ENCODE results near the gene BBS9. TPM values are rescaled to one million over a fixed set of nuclear protein-coding genes. Genes with fewer than 3 reads are reported as not detected.

The BBS9 gene
- total and polyA plus RNA-seq, 2 of the 4 experiments (the other 2 are of a cell fraction), result 7.9 to 9.5 TPM

DNA sequence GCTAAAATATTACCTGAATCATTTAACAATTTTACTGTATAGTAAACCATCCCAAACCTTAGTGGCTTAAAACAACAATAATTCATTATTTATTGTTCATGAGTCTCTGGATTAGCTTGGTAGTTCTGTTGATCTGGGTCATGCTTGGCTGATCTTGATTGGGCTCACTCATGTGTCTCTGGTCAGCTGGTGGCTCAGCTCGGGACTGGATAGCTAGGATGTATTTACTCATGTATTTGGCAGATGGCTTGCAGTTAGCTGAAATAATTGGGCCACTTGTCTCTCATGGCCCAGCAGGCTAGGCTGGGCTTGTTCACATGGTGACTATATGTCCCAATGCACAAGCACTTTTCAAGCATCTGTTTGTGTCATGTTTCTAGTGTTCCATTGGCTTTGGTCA is 262.8 kb downstream of the BBS9 start:
- no peak overlapping the region for H3K27ac ChIP-seq (ENCODE audit: insufficient read depth, low read length)
- no peak overlapping the region for H3K23ac ChIP-seq (ENCODE audit: low read depth, low read length)
- H4K20me1 ChIP-seq (ENCODE audit: insufficient read depth, low read length), result no peaks in the 10 kb centered on the region
- no peaks in the 10 kb centered on the region for H3K9me3 ChIP-seq (ENCODE audit: control insufficient read depth, insufficient read depth, low read length)
- no peak overlapping the region for H2BK20ac ChIP-seq (ENCODE audit: low read depth, low read length)
- no peak overlapping the region for H4K5ac ChIP-seq (ENCODE audit: low read depth, low read length)
- no peak overlapping the region for H4K91ac ChIP-seq (ENCODE audit: insufficient read depth, low read depth, low read length)
- no peak overlapping the region for H3K4me2 ChIP-seq (ENCODE audit: low read depth, low read length)
- no peak overlapping the region; the same call in 2 of the 3 replicates for H2BK15ac ChIP-seq (ENCODE audit: low read depth, low read length)
- H3K36me3 ChIP-seq (ENCODE audit: control insufficient read depth, insufficient read depth, low read length), result no peaks in the 10 kb centered on the region
- H3K9me1 ChIP-seq (ENCODE audit: insufficient read depth, low read length), result no peaks in the 10 kb centered on the region
- H3K9ac ChIP-seq (ENCODE audit: low read depth, low read length), result no peak overlapping the region
- in situ Hi-C loops (cut with MboI; ENCODE audit: low sequenced_read_pairs) (no loop called here), dilution Hi-C loops (cut with HindIII; ENCODE audit: low sequenced_read_pairs, unreplicated experiment) (no loop called here), intact Hi-C loops (cut with micrococcal nuclease) (no loop called here)
- no peak overlapping the region for H2AK5ac ChIP-seq (ENCODE audit: low read depth, low read length)
- CTCF ChIA-PET, result no interaction called here
- H3K4me1 ChIP-seq (ENCODE audit: control insufficient read depth, insufficient read depth, low read length), result no peaks in the 10 kb centered on the region
- POLR2A ChIA-PET (ENCODE audit: unreplicated experiment), result no interaction called here
- ATAC-seq (ENCODE audit: low read depth) (no peak), DNase-seq (no peak)
- H3K56ac ChIP-seq (ENCODE audit: extremely low read depth, insufficient read depth, low read length), result no peak overlapping the region
- no peaks in the 10 kb centered on the region for H3K79me1 ChIP-seq (ENCODE audit: low read depth in 1 of 2, low read length in 2 of 2)
- H3K14ac ChIP-seq (replicated peaks; ENCODE audit: low read depth, low read length), result no peak overlapping the region
- no peak overlapping the region for H3K4me3 ChIP-seq (ENCODE audit: insufficient read depth, low read depth, low read length)
- no peak overlapping the region for H2AK9ac ChIP-seq (replicated peaks; ENCODE audit: low read depth, low read length, poor library complexity)
- no peak overlapping the region for H4K8ac ChIP-seq (ENCODE audit: low read depth in 2 of 2, low read length in 2 of 2)
- TF ChIP-seq RFX5 (IDR thresholded peaks at IDR 0.05; ENCODE audit: low read depth, low read length) (no peak), CHD1 (IDR thresholded peaks at IDR 0.05; ENCODE audit: low read depth, low read length) (no peak), RCOR1 (IDR thresholded peaks at IDR 0.05; ENCODE audit: insufficient replicate concordance, low read length) (no peak), FOS (IDR thresholded peaks at IDR 0.05; ENCODE audit: low read depth, low read length) (no peak), SMC3 (IDR thresholded peaks at IDR 0.05; ENCODE audit: low read depth, low read length) (no peak), NFE2L2 (IDR thresholded peaks at IDR 0.05; ENCODE audit: low read depth, low read length) (no peak), POLR2A (IDR thresholded peaks at IDR 0.05; ENCODE audit: low read depth, low read length) (no peak), MAZ (IDR thresholded peaks at IDR 0.05; ENCODE audit: borderline replicate concordance, low read depth, low read length) (no peak), MAFK (IDR thresholded peaks at IDR 0.05; ENCODE audit: low read depth, low read length) (no peak), BHLHE40 (IDR thresholded peaks at IDR 0.05; ENCODE audit: low read depth, low read length) (no peak), CEBPB (IDR thresholded peaks at IDR 0.05; ENCODE audit: low read depth, low read length) (no peak), RAD21 (IDR thresholded peaks at IDR 0.05; ENCODE audit: low read length) (no peak), MXI1 (IDR thresholded peaks at IDR 0.05; ENCODE audit: borderline replicate concordance, low read depth, low read length) (no peak)
- TF ChIP-seq, protein P1, sequence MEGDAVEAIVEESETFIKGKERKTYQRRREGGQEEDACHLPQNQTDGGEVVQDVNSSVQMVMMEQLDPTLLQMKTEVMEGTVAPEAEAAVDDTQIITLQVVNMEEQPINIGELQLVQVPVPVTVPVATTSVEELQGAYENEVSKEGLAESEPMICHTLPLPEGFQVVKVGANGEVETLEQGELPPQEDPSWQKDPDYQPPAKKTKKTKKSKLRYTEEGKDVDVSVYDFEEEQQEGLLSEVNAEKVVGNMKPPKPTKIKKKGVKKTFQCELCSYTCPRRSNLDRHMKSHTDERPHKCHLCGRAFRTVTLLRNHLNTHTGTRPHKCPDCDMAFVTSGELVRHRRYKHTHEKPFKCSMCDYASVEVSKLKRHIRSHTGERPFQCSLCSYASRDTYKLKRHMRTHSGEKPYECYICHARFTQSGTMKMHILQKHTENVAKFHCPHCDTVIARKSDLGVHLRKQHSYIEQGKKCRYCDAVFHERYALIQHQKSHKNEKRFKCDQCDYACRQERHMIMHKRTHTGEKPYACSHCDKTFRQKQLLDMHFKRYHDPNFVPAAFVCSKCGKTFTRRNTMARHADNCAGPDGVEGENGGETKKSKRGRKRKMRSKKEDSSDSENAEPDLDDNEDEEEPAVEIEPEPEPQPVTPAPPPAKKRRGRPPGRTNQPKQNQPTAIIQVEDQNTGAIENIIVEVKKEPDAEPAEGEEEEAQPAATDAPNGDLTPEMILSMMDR (conservative IDR thresholded peaks at IDR 0.05; ENCODE audit: low read depth, low read length), result no peak
- TF ChIP-seq, protein P2, sequence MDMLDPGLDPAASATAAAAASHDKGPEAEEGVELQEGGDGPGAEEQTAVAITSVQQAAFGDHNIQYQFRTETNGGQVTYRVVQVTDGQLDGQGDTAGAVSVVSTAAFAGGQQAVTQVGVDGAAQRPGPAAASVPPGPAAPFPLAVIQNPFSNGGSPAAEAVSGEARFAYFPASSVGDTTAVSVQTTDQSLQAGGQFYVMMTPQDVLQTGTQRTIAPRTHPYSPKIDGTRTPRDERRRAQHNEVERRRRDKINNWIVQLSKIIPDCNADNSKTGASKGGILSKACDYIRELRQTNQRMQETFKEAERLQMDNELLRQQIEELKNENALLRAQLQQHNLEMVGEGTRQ (IDR thresholded peaks at IDR 0.05; ENCODE audit: low read depth, low read length), result no peak
- TF ChIP-seq, protein P3, sequence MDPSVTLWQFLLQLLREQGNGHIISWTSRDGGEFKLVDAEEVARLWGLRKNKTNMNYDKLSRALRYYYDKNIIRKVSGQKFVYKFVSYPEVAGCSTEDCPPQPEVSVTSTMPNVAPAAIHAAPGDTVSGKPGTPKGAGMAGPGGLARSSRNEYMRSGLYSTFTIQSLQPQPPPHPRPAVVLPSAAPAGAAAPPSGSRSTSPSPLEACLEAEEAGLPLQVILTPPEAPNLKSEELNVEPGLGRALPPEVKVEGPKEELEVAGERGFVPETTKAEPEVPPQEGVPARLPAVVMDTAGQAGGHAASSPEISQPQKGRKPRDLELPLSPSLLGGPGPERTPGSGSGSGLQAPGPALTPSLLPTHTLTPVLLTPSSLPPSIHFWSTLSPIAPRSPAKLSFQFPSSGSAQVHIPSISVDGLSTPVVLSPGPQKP (IDR thresholded peaks at IDR 0.05; ENCODE audit: borderline replicate concordance, low read depth, low read length), result no peak
- BruUV-seq (replicated peaks), result no TSS peak
- no CpG with 5 or more reads among the region's 1 CpG for WGBS, 2 experiments (ENCODE audit: extremely low coverage in 2 of 2, insufficient read length in 1 of 2)
- no peak overlapping the region for H2BK5ac ChIP-seq (ENCODE audit: low read depth, low read length, poor library complexity, severe bottlenecking)
- H3K27me3 ChIP-seq (ENCODE audit: control insufficient read depth, insufficient read depth, low read length), result no peaks in the 10 kb centered on the region
- no peak overlapping the region for H2BK120ac ChIP-seq (ENCODE audit: low read depth, low read length)
- no peak overlapping the region for H2AFZ ChIP-seq (replicated peaks; ENCODE audit: low read length, poor library complexity)
- H3K4ac ChIP-seq (ENCODE audit: low read depth, low read length), result no peak overlapping the region
- no peak overlapping the region for H3K18ac ChIP-seq (ENCODE audit: low read depth, low read length)
